NCI-H82 (cell line): Measurements from ENCODE around the gene ATXN7.

ENCODE experiments used
- DNase-seq: peaks from one replicate; lab custom pipeline; 2025; lab: John Stamatoyannopoulos, UW

The ATXN7 gene

GRCh38 chr3:63864965-63865327 lies 1.3 kb downstream of the ATXN7 start:
- DNase-seq = no peak

GRCh38 chr3:63867225-63867624 lies 3.6 kb downstream of the ATXN7 start:
- DNase-seq = no peak

DNA sequence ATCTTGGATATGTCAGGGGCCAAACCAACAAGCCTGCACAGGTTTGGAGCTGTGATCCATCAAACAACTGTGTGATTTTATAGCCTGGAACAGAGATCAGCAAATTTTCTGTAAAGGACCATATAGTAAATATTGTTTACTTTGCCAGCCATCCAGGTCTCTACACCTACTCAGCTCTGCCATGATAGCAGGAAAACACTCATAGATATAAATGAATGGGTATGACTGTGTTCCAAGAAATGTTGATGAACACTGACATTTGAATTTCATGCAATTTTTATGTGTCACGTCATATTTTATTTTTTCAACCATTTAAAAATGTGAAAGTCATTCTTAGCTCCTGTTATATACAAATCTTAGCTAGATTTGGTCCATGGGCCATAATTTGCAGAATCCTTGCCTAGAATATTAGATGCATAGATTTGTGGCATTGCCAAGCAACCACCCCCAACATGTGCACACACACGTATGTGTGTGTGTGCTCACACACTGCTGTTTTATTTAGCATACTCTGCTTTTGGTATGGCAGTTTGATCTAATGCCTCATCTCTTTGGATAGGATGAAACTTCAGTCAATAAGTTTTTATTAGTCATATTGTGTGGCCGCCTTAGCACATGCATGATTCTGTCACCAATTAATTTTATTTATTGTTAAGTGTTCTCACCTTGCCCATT lies 6.4 kb downstream of the ATXN7 start:
- DNase-seq = no peak

DNA sequence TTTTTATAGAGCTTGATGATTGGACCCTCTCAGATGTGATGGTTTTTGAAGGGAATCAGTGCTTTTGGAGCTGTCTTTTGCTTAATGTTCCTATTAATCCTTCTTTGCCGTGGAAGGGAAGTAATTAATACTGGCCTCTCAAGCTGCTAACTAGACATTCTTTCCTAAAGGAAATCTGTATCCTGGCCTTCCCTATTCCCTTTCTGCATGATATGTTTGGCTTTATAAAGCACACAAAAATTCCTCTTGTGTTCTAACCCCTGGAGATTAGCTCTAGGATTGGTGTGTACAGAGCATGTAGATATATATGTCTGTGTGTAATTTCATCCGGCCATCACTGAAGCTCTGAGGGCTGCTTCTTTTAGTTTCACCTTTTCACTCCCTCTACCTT lies 6.9 kb downstream of the ATXN7 start:
- DNase-seq = peak; percentile 3

GRCh38 chr3:63872135-63872924 lies 8.7 kb downstream of the ATXN7 start:
- DNase-seq = peak; percentile 73

DNA sequence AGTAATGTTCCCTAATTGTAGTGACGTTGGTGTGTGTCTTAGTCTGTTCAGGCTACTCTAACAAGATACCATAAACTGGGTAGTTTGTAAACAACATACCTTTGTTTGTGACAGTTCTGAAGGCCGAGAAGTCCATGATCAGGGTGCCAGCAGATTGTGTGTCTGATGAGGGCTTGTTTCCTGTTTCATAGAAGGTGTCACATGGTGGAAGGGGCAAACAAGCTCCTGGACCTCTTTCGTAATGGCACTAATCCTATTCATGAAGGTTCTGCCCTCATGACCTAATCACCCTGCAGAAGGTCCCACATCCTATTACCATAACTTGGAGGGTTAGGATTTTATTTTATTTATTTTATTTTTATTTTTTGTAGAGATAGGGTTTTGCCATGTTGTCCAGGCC lies 11.1 kb downstream of the ATXN7 start:
- no peak for DNase-seq

GRCh38 chr3:63875510-63875909 lies 11.8 kb downstream of the ATXN7 start:
- no peak for DNase-seq

GRCh38 chr3:63876260-63876659 lies 12.6 kb downstream of the ATXN7 start:
- DNase-seq = no peak

GRCh38 chr3:63877737-63878393 lies 14.2 kb downstream of the ATXN7 start:
- DNase-seq = peak; percentile 87

- no peak for DNase-seq
Measured at GRCh38 chr3:63878394-63879060, 14.9 kb downstream of the ATXN7 start.

- no peak for DNase-seq
Measured at GRCh38 chr3:63880653-63881052, 17.0 kb downstream of the ATXN7 start.

GRCh38 chr3:63886858-63887257 lies 23.2 kb downstream of the ATXN7 start:
- no peak for DNase-seq

- no peak for DNase-seq
Measured at GRCh38 chr3:63891518-63891917, 27.9 kb downstream of the ATXN7 start.

- DNase-seq = no peak
Measured at GRCh38 chr3:63892773-63893352, 29.2 kb downstream of the ATXN7 start.

DNA sequence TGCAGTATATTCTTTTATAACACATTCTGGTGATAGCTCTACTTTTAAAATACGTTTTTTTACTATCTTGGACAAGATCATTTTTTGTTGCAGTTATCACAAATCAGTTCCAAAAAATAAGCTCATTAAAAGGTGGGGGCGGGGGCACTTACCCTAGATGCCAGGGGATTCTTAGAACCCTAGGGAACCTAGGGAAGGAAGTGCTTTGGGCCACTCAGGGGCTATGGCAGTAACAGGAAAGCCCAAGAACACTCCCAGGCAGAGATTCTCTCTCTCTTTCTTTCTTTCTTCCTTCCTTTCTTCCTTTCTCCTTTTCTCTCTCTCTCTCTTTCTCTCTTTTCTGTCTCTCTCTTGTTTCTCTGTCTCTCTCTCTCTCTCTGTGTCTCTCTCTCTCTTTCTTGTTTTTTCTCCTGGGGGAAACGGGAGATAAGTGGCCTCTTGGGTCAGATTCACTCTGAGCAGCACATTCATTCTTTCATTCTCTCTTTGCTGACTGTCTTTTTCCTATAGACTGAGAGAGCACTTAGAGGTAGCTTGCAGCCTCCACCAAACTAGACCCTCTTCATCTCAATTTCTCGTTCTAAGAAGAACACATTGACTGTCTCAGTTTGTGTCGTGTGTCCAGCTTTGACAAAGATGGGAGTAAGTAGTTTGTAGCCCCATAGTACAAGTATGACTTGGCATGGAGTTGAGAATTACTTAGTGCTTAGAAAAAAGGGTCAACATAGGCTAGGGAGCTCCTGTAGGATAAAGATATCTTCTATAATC lies 31.9 kb downstream of the ATXN7 start:
- peak; percentile 6 for DNase-seq

GRCh38 chr3:63896332-63897030 lies 32.8 kb downstream of the ATXN7 start:
- peak; percentile 61 for DNase-seq

DNA sequence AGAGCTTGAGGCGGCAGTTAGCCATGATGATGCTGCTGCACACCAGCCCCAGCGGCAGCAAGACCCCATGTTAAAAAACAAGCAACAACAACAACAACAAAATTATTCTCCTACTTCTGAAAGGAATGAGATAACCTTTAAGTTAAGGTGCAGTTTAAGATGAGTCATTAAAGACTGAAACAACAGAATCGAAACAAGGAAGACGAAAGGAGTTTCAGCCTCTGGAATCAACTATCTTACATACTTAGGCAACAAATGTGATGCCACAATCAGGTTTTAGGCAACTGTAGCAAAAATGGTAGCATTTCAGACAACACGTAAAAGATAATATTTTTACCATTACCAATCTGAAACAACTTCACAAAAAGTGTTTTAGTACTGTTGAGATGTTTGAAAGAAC lies 36.3 kb downstream of the ATXN7 start:
- DNase-seq = no peak

GRCh38 chr3:63900459-63900858 lies 36.8 kb downstream of the ATXN7 start:
- peak; percentile 85 for DNase-seq

DNA sequence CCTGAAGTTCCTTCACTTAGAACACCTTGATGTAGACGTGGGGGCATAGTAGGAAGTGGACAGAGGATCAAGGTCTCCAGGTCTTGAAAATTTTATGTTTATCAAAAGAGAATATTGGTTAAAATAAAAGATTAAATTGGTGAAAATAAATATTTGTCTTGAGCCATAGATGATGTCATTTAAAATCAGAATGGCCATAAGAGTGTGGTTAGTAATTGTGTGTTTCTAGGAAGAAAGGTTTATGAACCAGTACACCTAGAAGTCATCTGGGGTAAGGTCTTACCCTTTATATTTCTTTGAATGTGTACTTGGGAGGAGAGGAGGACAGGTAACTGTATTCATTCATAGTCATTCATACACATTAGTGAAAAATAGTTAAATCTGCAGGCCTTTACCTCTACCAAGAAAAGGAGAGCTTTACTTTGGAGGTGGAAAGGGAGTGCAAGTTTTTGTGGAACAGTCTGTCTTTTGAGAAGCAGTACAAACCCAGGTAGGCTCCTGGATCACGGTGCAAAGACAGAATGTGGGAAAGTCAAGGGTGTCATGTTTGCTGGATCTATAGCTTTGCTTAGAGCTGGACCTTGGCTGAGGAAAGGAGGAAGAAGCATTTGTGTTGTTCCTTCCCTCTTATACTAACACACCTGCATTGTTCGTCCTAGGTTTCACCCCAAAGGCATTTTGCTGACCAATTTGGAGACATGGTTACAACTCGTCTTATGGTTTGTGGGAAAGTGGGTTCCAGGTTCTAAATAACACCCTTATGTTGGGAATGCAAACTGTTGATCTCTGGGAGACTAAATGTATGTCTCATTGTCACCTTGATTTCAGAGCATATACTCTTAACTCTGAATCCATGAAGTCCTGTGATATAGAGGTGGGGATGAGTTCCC lies 42.3 kb downstream of the ATXN7 start:
- no peak for DNase-seq
